GM19193 (cell line): ENCODE results near the gene FXYD2.

ENCODE experiments used
- POLR2A ChIP-seq: IDR thresholded peaks from 4 replicates; pipeline ENCODE4 v1.6.1; 2011; ENCODE audit not compliant: insufficient read depth, insufficient read length; ENCODE audit errors: extremely low read depth

FXYD2 gene

DNA sequence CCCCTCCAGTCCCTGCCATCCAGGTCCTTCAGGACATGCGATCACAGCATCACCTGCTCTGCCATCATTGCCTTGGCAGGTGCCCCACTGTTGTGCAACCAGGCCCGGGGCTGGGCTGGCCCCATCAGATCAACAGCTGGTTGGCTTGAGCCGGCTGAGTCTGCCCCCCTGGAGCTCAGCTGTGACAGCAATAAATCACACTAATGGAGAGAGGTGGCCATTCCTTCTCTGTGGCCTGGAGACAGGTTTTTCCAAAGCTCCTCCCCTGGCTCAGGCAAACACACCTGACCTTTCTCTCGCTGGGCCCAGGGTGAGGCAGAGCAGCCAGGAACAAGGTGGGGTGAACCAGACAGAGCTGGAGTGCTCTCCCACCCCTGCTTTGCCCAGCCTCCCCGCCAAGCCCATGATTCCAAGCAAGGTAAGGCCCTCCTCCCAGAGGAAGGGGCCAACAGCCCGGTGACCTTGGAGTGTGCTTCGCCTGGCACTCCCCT lies 8.9 kb upstream of the FXYD2 start:
- TF ChIP-seq POLR2A: no peak

DNA sequence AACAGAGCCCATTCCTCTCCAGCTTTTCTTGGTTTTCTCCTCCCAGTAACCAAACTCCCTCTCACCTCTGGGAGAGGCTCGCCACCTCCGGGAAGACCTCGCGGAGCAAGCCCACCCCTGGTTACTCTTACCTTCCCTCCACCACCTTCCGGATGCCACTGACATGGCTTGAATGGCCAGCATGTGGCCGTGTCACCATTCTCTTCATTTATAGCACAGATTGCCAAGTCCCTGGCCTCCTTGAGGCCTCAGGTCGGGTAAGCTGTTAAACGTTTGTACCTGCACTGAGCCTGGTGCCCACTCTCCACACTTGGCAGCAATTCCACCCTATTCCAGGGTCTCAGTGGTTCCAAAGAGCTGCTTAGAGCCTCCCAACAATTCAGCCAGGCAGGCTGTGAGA lies 8.0 kb upstream of the FXYD2 start:
- no peak for TF ChIP-seq POLR2A

DNA sequence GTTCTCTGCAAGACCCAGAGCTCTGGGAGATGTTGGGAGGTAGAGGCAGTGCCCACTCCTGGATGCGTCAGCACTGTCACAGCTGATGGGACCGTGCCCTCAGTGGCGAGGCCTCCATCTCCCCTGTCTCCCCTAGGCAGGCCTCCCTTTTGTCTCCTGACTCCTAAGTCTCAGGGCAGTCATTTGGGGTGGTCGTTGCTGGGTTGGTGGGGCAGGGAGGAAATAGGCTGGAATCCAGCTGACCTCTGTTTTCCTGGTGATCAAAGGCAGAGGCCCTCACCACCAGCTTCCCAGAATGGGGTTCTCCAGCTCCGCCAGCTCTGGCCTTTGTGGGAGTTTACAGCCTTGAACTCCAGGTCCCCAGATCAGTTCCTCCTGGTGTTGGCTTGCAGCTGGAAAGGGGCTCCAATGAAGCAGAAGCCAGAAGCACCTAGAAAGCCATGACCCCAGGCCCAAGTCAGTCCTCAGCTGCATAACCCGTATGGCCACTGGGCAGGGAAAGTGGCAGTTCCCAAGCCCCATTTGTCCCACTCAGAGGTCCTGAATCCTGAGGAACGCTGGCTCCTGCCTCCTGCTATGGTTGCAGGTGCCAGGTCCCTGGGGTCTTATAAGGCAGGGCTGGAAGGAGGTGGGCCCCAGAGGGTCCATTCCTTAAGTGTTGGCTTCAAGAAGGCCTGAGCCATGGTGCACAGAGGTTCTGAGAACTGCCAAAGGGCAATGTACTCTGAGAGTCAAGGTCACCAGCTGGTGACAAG lies 7.3 kb upstream of the FXYD2 start:
- no peak for TF ChIP-seq POLR2A

DNA sequence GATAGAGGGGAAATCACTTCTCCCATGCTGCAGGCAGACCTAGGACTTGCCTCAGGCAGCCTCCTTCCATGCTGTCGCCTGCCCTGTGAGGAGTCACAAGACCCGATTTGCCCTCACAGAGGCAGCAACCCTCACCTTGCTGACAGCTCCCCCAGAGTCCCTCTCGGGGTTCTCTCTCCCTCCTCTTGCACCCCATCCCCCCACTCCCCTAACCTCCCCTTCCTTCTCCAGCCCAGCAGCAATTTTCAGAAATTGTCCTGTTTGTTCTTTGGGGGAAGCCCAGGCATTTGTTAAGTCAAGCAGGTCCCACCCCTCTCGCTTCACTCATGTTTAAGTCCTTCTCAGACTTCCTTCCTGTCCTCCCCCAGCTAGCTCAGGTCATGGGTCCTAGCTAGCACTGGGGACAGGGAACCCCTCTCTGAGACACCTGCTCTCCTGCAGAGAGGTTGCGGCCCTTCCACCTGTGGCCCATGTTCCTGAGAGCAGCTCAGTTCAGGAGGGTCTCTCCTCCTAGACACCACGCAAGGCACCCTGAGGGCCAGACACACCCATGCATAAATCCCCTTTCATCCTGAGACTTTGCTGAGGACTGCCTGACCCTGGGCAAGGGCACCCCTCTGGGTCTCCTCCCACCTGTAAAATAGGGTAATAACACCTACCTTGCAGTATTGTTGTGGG lies 6.3 kb upstream of the FXYD2 start:
- no peak for TF ChIP-seq POLR2A

DNA sequence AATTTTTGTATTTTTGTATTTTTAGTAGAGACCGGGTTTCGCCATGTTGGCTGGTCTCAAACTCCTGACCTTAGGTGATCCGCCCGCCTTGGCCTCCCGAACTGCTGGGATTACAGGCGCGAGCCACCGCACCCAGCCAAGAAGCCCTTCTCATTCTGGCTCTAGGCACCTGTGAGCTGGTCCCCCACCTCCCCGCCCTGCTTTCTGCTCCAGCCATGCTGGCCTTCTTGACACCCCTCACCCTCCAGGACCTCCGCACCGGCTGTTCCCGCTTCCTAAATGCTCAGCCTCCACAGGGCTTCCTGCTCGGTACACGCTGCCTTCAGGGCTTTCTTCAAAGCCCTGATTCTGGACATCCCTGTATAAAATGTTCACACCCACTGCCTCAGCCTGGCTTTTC lies 5.5 kb upstream of the FXYD2 start:
- no peak for TF ChIP-seq POLR2A

DNA sequence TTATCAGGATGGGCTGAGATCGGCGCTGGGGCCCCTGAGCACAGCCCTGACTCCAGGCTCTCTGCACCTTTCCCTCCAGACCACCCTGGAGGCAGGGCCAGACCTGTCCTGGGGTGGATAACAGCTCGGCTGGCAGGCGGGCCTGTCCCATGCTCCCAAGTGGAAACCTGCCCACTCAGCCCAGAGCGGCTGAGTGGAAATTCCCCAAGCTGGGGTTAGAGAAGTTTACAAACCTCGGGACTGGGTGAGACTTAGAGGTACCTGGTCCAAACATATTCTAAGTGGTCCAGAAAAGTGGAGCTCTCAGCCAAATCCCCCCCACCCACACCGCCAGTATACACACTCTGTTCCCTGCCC lies 4.8 kb upstream of the FXYD2 start:
- no peak for TF ChIP-seq POLR2A

DNA sequence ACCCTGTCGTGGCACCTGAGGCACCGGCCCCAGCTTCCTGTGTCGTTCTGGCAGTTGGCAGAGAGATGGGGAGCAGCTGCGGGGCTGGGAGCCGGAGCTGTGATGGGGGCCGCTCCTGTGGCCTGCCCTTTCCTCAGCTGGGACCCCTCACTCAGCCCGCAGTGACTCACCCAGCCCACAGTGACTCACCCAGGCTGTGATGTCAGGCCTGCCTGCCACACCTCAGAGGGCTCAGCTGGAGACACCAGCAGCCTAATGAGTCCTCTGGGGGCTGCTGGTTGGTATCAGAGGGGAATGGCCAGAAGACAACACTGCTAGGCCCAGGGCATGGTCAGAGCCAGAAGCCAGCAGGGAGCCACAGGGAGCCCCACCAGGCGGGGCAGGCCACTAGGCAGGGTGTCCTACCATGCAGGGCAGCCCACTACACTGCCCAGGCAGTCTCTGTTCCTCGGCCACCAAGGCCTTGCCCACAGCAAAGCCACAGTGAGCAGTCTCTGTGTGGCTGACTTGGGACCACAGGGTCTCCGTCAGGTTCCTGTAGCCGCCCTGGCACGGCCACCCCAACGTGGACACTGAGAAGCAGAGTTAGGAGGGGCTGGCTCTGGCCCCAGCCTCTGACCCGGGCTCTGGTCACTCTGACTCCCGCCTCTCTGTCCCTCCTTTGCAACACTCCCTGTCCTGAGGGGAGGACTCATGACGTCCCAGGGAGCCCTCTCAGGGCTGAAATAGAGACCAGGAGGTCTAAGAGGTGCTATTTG lies 4.2 kb upstream of the FXYD2 start:
- no peak for TF ChIP-seq POLR2A

DNA sequence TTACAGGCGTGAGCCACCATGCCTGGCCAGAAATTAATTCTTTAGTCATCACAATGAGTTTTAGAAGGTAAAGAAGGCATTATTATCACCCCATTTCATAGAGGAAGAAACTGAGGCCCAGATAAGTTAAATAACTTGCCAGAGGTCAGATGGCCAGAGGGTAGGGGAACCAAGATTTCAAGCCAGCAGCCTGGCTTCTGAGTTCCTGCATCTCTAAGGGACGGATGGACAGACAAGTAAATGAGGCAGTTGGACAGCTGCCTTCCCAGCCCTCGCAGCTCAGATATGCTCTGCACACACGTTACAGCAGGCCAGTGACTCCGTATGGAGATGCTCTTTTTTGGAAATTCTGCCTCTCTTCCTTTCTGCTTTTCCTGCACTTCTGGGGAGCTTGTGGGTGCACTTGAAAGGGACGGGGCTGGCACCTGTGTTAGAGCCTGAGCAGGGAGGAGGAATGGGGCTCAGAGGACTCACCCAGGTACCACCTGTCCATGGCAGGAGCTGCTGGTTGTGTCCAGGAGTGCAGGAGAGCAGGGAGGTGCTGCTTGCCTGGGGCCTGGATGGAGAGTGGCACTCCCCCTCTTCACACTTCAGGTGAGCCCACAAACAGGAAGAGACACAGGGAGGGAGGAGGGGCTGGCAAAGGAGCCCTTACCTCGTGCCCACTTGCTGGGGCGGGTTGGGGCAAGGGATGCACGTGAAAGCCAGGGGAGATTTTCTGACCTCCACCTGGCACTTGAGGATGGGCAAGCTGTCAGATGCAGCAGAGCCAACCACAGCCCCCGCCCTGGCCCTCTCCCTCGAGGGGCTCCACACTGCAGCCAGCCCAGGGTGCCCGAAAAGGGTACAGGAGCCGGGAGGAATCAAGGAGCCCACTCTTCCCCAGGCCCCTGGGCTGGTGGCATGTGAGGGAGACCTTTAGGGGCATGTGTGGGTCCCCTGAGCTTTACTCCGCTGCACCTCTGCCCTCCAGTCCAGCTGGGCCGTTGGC lies 3.3 kb upstream of the FXYD2 start:
- TF ChIP-seq POLR2A: no peak

DNA sequence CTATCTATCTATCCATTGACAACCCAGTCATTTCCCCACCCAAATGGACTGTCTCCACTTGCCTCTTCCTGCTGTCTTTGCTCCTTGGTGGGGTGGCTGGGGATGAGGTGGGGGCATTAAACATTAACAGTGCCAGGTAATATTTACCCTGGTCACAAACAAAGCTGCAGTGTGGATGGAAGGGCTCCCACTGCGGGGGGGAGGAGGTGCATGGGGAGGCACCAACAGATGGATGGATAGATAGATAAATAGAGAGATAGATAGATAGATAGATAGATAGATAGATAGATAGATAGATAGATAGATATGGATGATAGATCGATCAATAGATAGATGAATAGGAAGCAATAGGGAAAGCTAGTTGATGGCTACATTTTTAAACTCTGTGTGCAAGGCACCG lies 2.3 kb upstream of the FXYD2 start:
- no peak for TF ChIP-seq POLR2A

DNA sequence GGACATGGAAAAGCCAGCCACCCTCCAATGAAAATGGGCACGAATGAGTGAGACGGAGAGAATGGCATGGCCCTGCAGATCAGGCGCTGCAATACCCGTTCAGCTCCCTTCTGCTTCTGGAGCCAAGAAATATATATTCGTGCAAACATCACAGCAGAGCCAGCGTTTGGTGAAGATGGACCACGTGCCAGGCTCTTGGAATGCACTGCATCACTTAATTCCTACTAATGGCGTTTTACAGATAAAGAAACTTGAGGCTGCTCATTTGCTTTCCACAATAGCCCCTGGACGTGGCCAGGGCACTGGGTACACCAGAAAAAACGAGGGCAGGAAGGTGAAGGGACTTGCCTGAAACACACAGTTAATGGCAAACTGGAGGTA lies 1.6 kb upstream of the FXYD2 start:
- TF ChIP-seq POLR2A: no peak

DNA sequence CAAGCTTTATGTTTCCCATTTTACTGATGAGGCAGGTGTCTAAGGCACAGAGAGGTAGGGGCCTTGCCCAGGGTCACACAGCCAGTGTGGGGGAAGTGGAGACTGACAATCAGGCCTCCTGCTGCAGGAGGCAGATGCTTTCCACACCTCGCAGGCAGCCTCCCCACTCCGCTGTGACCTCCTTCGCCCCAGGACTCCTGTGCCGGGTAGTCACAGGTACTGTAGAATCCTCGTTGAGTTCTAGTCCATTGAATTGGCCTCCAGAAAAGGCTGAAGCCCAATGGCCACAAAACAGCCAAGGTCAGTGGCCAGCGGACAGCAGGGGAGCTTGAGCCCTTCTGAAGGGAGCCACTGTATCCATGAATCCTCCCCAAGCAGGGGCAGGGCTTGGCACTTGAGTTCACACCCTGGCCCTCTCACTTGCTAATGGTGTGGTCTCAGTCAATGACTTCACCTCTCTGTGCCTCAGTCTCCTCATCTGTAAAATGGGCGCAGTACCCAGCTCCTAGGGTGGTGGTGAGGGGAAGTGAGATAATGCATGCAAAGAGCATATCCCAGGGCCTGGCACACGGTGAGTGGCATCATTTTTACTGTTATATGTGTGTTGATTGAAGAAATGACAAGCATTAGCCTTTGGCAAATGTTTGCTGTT lies 1.1 kb upstream of the FXYD2 start:
- TF ChIP-seq POLR2A: no peak

DNA sequence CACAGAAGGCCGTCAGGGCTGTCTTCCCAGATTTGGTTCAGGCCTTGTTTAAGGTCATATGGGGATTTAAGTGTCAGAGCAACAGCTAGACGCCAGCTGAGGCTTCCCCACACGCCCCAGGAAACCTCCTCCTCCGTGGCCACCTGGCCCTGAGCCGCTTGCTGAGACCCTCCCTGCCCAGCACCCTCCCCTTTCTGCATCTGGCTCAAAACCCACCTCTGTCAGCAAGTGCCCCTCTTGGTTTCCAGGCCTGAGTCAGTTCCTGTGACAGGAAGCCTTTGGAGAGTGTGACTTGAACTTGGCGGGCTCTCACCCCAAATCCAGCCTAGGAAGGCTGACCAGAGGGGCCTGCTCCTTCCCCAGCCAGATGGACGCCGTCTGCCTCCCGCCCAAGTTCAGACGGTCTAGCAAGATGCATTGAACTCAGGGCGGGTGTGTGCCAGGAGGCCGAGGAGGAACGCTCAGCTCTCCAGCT lies 561 bp downstream of the FXYD2 start:
- no peak for TF ChIP-seq POLR2A

DNA sequence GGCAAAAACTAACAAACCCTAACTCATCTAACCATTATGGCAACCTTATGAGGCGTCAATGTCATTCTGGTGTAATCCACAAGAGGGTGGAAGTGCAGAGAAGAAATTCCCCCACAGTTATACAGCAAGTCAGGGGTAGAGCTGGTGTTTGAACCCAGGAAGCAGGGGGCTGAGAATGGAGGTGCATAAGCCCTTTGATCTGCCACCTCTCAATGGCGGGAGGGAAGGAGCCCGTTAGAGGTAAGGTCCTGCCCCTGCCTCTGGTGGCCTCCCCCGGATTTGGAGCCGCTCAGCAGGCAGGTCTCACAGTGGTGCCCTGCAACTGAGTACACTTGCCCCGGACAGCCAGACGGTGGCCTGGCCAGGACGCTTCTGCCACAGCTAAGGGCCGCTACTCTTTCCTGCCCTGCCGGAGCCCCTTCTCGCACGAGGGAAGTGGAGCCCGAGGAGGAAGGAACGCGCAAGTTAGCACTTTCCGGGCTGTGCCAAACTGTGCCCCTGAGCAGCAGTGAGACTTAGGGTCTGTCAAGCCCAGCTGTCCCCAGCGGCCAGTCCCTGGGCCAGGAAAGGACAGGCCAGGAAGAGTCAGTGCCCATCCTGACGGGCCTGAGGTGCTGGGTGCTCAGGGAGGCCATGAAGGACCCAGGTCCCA lies 1.1 kb downstream of the FXYD2 start:
- TF ChIP-seq POLR2A: no peak
